ENCODE measurements around the gene RCAN2. TPM values are rescaled to one million over a fixed set of nuclear protein-coding genes. Genes with fewer than 3 reads are reported as not detected.

RCAN2 gene
- total and polyA plus RNA-seq, 10 donors, result 2.4 to 15.7 (median 7.2) TPM

DNA sequence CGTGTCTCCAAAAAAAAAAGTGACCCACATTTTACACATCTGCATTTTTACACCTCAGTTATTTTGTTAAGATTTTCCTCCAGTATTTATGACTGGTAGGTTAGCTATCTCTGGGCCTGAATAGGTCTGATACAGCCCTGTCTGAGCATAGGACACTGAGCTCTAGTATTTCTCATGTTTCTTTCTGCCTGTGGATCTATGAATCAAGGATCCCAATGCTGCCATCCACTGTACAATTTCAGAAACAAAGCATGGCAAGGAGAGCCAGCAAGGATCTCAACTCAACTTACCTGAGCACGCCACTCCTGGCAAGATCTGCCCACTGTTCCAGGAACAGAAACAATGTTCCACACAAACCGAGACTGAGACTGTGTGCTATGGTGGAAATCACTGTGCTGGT lies 284.1 kb downstream of the RCAN2 start:
- Histone ChIP-seq H3K36me3 (no peaks in the 10 kb centered on the region), H3K4me1 (no peaks in the 10 kb centered on the region), H3K27me3 (replicated peaks in 1 of 7) (no peaks in the 10 kb centered on the region), H3K27ac (no peak overlapping the region), H3K9me3 (peaks cover 0 to 6% (median 0%) of the 10 kb centered on the region in 8 donors), H3K4me3 (no peak overlapping the region)
- intact Hi-C loops (cut with DNase I; ENCODE audit: low total_unique reads), result no loop called here
- WGBS, 5 donors, result 88 to 92% (median 90%) methylated on average over 3 of the region's 3 CpGs
- TF ChIP-seq POLR2A (IDR thresholded peaks at IDR 0.05) (no peak), POLR2AphosphoS5 (IDR thresholded peaks at IDR 0.05) (no peak)
- TF ChIP-seq, protein P1, sequence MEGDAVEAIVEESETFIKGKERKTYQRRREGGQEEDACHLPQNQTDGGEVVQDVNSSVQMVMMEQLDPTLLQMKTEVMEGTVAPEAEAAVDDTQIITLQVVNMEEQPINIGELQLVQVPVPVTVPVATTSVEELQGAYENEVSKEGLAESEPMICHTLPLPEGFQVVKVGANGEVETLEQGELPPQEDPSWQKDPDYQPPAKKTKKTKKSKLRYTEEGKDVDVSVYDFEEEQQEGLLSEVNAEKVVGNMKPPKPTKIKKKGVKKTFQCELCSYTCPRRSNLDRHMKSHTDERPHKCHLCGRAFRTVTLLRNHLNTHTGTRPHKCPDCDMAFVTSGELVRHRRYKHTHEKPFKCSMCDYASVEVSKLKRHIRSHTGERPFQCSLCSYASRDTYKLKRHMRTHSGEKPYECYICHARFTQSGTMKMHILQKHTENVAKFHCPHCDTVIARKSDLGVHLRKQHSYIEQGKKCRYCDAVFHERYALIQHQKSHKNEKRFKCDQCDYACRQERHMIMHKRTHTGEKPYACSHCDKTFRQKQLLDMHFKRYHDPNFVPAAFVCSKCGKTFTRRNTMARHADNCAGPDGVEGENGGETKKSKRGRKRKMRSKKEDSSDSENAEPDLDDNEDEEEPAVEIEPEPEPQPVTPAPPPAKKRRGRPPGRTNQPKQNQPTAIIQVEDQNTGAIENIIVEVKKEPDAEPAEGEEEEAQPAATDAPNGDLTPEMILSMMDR (IDR thresholded peaks at IDR 0.05 in 8 of 11, conservative IDR thresholded peaks at IDR 0.05 in 3 of 11), result no peak
- no peak for DNase-seq

DNA sequence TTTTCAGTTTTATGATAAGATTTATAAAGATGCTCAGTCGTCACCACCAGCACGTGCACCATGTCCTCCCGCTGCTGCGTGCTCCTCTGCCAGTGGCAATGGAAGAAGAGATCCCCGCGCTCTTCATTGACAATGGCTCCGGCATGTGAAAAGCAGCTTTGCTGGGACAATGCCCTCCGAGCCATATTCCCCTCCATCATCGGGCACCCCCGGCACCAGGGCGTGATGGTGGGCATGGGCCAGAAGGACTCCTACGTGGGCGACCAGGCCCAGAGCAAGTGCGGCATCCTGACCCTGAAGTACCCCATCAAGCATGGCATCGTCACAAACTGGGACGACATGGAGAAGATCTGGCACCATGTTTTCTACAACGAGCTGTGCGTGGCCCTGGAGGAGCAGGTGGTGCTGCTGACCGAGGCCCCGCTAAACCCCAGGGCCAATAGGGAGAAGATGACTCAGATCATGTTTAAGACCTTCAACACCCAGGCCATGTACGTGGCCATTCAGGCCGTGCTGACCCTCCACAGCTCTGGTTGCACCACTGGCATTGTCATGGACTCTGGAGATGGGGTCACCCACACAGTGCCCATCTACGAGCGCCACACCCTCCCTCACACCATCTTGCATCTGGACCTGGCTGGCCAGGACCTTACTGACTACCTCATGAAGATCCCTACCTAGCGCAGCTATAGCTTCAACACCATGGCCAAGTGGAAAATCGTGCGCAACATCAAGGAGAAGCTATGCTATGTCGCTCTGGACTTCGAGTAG lies 286.2 kb downstream of the RCAN2 start:
- H3K9me3 ChIP-seq, result peaks cover 0 to 6% (median 0%) of the 10 kb centered on the region in 8 donors

DNA sequence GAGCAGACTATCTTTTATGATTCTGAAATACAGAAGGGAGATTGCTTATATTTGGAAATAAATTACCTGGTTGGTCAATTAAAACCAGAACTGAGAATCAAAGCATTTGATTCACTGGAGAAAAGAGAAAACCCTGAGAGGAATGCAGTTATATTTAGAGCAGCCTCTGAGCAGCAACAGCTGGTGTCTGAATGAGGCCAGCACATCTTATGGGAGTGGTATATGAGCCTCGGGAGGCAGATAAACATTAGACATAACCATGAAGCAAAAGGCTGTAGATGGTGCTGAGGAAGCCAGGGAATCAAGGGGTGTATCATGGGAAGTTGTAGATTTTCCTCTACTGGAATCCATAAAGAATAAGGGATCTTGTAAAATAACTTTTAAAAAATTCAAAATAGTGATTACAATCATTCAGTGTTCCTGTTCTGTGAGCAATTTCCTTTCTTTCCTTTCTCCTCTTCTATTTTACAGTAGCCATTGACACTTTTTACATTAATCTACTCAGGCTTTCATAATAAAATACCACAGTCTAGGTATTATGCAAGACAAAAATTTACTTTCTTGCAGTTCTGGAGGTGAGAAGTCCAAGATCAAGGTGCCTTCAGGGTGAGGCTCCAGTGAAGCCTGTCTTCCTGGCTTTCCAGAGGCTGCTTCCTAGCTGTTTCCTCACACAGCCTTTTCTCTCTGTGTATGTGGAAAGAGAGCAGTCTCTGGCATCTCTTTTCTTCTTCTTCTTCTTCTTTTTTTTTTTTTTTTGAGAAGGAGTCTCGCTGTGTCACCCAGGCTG lies 287.7 kb downstream of the RCAN2 start:
- Histone ChIP-seq H3K4me1 (no peaks in the 10 kb centered on the region), H3K27ac (no peak overlapping the region), H3K9me3 (peaks cover 0 to 6% (median 0%) of the 10 kb centered on the region in 8 donors), H3K4me3 (no peak overlapping the region), H3K27me3 (replicated peaks in 1 of 7) (no peaks in the 10 kb centered on the region), H3K36me3 (no peaks in the 10 kb centered on the region)
- WGBS, 5 donors, result 60 to 93% (median 67%) methylated on average over 2 of the region's 2 CpGs
- intact Hi-C loops (cut with DNase I; ENCODE audit: low total_unique reads), result no loop called here
- TF ChIP-seq POLR2A (IDR thresholded peaks at IDR 0.05) (no peak), POLR2AphosphoS5 (IDR thresholded peaks at IDR 0.05) (no peak)
- TF ChIP-seq, protein P1 (IDR thresholded peaks at IDR 0.05 in 8 of 11, conservative IDR thresholded peaks at IDR 0.05 in 3 of 11), result no peak
- DNase-seq, result no peak

More for the DNA sequence above, 286.2 kb downstream of the RCAN2 start:
- Histone ChIP-seq H3K36me3 (no peaks in the 10 kb centered on the region), H3K4me3 (no peak overlapping the region), H3K4me1 (no peaks in the 10 kb centered on the region), H3K27ac (no peak overlapping the region), H3K27me3 (replicated peaks in 1 of 7) (no peaks in the 10 kb centered on the region)
- 94 to 98% (median 95%) methylated on average over 20 to 29 of the region's 29 CpGs for WGBS, 5 donors
- DNase-seq, result no peak
- intact Hi-C loops (cut with DNase I; ENCODE audit: low total_unique reads), result no loop called here
- TF ChIP-seq, protein P1 (IDR thresholded peaks at IDR 0.05 in 8 of 11, conservative IDR thresholded peaks at IDR 0.05 in 3 of 11), result no peak
- TF ChIP-seq POLR2A (IDR thresholded peaks at IDR 0.05) (no peak), POLR2AphosphoS5 (IDR thresholded peaks at IDR 0.05) (no peak)

- DNase-seq, result no peak
- Histone ChIP-seq H3K36me3 (no peaks in the 10 kb centered on the region), H3K27ac (no peak overlapping the region), H3K4me3 (no peak overlapping the region), H3K27me3 (replicated peaks in 1 of 7) (no peaks in the 10 kb centered on the region), H3K9me3 (peaks cover 0 to 6% (median 0%) of the 10 kb centered on the region in 8 donors), H3K4me1 (no peaks in the 10 kb centered on the region)
- 74 to 89% (median 85%) methylated on average over 4 of the region's 4 CpGs for WGBS, 5 donors
- intact Hi-C loops (cut with DNase I; ENCODE audit: low total_unique reads), result no loop called here
- TF ChIP-seq POLR2AphosphoS5 (IDR thresholded peaks at IDR 0.05) (no peak), POLR2A (IDR thresholded peaks at IDR 0.05) (no peak)
- TF ChIP-seq, protein P1 (IDR thresholded peaks at IDR 0.05 in 8 of 11, conservative IDR thresholded peaks at IDR 0.05 in 3 of 11), result no peak
These were observed 289.5 kb downstream of the RCAN2 start for GRCh38 chr6:46201702-46202101.
